ENCODE measurements around the gene KCNA2.

The KCNA2 gene

DNA sequence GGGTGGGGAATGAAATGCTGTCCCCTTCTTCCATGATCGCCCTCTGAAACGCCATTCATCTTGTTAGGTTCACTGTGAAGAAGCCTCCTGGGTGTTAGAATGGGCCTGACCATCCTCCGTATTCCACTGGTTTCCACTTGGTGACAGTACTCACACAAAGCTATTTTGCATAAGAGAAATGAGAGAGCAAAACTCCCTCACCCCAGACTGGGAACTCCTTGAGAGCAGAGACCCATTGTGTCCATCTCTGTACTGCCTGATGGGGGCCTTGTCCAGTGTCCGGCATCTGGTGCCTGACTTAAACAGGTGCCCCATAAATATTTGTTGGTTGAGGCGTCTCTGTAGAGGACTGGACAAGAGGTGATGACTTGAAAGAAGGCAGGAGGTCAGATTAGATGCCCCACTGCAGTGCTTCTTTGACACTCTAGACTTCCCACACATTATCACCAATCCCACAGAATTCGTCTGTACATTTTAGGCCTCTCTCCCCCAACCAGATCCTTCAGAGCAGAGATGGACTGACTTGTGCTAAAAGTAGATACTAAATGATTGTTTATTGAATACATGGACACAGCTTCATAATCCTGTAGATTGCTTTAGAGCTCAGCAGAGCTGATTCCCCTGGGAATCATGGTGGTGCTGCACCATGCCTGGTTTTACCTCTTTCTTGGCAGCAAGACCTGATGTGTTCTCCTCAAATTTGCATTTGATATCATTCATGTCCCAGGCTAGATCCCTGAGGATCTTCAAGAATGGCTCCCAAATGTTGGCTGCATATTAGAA, 22.4 kb upstream of the KCNA2 start:
- no peak for DNase-seq

DNA sequence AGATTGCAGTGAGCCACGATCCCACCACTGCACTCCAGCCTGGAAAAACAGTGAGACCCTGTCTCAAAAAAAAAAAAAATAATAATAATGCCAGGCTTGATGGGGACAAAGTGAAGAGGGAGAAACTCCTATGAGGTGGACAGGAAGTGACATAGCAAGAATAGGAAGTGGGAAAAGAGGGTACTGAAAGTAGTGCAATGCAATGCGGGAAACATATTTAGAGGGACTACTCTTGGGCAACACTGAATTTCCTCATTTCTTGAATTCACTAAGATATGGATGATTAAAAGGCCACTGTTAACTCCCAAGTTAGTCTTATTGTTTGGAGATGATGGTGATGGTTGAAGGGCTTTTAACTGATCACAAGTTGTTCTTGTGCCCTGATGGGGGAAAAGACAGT, 21.6 kb upstream of the KCNA2 start:
- DNase-seq = no peak

DNA sequence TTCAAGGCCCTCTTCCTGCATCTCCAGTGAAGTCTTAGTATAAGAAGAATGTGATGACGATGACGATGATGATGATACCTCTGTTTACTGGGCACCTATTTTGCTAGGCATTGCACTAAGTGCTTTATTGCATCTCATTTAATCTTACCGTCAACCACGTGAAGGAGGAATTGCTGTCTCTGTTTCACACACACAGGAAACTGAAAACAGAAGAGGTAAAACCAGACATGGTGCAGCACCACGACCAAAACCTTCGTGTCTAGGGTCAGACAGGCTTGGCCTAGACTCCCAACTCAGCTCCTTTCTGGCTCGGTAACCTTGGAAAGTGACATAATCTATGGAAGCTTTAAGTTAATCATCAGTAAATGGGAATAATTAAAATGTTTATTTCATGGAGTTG, 20.7 kb upstream of the KCNA2 start:
- DNase-seq = no peak

DNA sequence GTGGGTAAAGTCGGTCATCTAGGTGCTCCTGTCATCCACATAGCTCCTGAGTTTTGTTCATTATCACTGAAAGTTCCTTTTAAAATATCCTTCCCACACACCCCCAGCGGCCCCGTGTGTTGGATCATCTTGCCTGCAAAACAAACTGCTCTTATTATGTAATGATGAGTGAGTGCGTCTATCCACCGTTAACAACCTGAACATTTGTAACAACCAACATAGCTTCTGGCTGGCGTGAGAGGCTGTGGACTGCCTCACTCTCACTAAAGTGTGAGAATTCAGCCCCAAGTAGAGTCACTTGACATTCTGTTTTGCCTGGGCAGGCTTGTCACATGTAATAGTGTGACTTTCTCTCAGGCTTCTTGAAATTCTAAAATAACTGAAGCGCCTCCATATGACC, 14.5 kb upstream of the KCNA2 start:
- no peak for DNase-seq

DNA sequence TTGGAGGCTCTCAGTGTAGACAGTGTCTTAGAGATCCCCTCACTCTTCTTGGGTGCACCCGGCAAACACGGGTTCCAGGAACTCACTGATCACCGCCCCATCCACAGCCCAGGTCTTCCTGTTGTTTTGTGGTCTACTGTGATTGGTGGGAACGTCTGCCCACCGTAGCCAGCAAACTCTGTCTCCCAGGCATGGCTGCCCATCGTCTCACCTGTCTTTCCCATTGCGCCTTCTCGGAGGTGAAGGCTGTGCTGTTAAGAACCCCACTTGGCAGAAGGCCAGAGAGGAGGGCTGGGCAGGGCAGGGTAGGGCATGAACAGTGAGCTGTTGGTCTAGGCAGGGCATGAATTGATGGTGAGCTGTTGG, 14.1 kb upstream of the KCNA2 start:
- DNase-seq = peak in 1 of 6 experiments; percentile 56

DNA sequence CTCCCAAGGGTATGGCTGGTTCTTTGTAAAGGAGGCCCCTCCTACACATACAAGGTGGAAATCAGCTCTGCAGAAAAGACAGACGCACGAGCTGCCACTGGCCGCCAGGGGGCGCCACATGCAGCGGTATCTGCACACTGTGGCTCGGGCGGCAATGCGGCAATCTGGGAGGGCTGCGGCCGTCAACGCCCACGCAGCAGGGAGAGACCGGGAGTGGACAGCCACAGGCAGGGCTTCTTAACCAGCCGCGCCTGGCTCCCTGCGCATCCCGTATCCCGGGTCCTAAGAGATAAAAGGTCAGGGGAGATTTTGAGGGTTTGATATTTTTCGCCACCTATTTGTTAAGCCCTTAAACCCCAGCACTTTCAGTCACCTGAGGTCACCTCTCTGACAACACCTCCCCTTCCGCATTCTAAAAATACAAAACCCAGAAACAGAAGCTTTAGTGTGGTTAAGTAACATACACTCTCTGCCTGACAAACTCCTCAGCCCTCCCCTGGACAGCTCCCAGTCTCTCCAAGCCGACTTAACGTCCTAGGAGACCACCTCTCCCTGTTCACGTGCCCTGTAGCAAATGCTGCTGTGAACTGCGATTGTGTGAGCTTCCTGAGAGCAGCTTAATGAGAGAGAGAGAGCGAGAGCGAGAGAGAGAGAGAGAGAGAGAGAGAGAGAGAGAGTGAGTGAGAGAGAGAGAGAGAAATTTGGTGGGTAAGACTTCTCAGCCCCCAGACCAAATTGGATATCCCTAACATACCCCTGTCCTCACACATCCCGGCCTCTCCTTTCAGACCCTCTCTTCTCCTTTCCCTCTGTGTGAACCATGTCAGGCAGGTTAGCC, 13.5 kb upstream of the KCNA2 start:
- DNase-seq = peak; percentile 82 to 98 (median 86)

DNA sequence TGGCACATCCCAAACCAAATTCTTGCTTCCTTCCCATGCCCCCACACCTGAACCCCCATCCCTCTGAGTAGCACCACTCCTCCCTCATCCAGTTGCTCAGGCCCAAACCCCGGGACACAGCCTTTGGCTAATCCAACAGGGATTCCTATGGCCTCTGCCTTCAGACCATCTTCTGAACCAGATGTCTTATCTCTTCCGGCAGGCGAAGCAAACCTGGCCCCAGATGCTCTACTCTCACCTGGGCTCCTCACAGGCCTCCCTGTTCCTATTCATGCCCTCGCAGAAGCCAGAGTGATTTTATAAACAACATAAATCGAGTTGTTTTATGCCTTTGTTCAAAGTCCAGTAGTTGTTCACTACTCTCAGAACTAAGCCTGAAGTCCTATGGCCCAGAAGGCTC, 12.5 kb upstream of the KCNA2 start:
- no peak for DNase-seq

DNA sequence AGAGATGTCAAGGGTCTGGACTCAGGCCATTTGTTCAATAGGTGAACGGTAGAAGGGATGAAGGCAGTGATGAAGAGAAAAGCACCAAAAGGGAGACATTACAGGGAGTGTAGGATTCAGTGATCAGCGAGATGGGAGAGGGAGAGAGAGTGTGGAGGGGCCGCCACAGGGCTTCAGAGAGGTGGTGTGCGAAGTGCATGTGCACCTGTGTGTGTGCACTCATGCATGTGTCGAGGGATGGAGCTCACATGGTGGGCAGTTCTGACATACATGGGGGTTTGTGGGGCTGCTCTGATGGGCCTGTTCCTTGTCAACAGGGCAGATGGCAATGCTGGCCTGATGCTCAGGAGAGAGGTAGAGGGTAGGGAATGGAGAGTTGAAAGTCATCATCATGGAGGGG, 11.4 kb upstream of the KCNA2 start:
- no peak for DNase-seq

DNA sequence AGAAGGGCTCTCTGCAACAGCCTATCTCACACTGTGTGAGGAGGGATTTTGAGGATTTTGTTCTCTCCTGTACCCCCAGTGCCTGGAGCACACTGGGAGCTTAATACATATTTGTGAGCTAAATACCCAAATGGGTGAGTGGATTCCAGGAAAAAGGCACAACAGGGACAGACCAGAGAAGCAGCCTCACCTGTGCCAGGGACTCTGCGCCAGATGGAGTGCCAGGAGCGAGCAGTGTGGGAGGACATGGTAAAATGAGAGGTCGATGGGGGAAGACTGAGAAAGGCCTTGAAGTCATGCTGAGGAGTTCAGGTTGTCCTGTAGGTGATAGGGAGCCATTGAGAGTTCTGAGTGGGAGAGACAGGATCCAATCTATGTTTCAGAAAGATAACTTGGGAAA, 11.0 kb upstream of the KCNA2 start:
- DNase-seq = no peak

DNA sequence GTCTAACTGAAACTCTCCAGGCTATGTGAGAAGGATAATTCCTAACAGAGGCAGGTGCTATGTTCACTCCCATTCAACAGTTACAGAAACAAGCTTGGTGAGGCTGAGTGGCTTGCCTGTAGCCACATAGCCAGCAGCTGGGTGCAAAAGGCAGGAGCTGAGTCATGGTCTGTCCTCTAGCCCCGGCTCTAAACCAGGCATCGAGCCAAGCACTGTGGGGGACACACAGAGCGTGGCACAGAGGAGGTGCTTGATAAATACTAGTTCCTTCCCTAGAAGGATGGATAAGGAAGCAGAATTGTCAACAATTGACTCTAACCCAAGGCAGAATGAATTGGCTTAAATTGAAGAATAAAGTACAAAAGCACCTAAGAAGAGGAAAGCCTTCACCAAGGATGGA, 10.4 kb upstream of the KCNA2 start:
- no peak for DNase-seq

DNA sequence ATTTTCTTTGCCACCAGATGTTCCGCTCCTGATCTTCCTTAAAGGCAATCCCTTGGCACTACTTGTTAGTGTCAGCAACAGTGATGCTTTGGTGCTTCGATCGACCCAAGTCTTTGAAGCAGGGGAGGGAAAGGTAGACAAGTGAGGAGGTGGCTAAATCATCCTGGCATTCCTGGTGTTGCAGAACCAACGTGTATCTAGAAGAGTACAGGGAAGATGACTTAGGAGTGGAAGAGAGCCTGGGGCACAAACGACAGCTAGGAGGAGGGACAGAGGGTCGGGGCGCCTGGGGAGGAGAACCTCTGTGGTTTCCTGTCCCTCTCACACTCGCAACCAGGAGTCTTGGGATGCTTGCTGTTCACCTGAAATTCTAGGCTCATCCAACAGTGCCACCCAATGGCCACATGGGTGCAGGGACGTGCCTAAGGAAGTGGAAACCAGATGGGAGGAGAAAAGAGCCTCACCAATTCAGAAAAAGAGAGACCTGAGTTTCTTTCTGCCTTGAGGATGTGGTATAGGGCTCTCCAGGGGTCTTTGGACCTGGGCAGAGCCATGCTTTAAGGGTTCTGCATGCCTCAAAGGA, 9.5 kb upstream of the KCNA2 start:
- peak in 5 of 6 experiments; percentile 15 to 54 (median 39) for DNase-seq

DNA sequence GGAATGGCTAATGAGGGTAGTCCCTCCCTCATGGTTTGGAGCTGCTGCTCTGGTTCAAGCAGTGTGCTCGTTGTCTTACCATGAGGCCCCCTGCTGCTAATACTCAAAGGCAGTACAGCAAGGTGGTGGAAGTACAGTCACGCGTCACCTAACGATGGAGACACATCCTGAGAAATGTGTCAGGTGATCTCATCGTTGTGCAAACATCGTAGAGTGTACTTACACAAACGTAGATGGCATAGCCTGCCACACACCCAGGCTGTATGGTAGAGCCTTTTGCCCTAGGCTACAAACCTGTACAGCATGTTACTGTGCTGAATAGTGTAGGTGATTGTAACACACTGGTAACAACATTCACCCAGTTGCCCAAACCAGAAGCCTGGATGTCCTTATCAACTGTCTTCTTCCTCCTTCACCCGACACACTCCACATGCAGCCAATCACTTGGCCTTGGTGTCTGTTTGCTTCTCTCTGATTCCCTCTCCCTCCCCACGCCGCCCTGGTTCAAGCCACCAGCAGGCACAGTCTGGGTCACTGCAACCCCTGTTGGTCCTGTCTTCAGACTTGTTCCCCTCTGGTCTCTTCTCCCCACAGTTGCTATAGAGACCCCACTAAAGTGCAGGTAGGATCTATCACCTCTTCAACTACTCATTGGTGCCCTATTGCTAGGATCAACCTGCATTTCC, 6.0 kb upstream of the KCNA2 start:
- DNase-seq = no peak

DNA sequence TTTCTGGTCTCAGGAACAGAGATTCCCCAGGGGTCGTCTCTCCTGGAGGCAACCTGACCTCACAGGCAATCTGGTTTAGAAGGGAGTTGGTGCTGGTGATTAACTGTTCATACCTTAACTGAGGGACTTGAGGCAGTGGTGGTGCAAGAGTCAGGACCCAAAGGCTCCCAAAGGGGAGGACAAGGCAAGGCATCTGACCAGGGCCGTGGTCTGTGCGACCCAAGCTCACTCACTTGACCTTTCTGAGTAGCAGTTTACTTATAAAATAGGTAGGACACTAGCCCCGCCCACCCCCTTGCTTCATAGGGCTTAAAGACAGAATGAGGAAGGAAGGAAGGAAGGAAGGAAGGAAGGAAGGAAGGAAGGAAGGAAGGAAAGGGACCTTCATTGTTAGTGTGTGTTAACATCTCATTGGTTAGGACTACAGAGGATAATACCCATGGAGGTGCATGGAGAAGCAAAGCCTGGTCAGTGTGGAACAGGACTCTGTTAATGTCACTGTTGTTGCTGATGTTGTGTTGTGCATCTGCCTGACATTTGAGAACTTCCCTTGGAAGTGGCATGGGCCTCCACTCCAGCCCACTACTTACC, 4.6 kb upstream of the KCNA2 start:
- DNase-seq = no peak

DNA sequence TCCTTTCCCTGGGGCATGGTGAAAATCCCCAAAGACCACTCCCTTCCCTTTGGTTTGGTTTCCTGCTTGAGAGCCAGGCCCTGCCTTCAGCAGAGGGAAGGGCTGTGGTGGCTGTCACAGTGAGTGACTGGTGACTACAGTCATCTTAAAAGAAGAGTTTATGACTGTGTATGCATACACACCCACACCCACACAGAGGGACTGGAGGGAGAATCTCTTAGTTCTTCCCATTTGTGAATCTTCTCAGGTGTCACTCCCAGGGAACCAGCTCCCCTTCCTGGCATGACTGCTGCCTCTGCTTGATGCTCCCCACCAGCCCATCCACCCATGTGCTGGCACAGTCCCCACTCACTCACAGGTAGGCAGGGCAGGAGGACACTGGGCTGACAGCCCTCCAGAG, 3.9 kb upstream of the KCNA2 start:
- no peak for DNase-seq

DNA sequence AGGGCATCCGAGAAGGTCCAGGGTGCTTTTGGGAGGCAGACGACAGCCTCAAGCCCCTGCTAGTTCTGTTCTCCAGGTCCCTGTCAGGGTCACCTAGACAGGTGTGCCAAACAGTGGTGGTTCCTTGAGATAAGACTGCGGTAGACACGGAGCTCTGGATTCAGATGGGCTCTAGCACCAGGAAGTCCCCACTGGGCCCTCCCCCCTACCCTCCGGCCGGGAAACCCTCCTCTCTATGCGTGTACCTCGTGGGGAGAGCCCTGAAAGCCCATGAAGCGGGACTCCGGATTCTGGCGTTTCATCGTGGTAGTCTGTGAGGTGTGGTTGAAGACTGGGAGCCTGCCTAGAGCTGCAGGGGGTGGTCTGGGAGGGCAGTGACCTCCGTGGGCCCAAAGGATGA, 2.1 kb upstream of the KCNA2 start:
- no peak for DNase-seq

DNA sequence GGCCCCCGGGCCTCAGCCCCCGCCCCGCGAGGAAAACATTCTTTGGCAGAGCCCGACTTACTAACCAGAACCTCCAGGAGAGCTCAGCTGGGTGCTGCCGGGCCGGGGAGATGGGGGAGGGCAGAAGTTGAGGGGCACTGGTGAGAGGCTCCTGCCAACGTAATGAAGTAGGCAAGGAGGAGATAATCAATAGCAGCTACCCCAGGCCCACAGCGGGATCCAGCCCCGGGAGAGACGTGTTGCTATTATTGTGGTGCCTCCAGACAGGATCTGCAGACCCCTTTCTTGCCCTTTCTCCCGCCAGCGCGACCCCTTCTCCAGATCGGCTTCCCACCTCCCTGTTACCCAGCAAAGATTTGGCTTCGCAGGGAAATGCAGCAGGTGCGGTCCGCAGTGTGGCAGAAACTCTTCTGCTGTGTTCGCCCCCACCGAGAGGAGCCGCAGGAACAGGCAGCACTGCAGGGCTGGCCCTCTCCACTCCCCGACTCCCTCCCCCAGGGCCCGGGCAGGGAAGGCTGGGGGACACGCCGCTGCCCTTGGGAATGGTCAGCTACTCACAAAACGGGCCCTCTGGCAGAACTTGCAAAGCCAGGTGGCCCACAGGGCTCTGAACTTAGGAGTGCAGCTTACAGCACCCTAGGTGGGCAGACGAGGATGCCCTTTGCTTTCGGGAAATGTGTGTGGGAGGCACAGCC, 1.5 kb upstream of the KCNA2 start:
- peak in 3 of 6 experiments; percentile 8 to 37 (median 17) for DNase-seq

DNA sequence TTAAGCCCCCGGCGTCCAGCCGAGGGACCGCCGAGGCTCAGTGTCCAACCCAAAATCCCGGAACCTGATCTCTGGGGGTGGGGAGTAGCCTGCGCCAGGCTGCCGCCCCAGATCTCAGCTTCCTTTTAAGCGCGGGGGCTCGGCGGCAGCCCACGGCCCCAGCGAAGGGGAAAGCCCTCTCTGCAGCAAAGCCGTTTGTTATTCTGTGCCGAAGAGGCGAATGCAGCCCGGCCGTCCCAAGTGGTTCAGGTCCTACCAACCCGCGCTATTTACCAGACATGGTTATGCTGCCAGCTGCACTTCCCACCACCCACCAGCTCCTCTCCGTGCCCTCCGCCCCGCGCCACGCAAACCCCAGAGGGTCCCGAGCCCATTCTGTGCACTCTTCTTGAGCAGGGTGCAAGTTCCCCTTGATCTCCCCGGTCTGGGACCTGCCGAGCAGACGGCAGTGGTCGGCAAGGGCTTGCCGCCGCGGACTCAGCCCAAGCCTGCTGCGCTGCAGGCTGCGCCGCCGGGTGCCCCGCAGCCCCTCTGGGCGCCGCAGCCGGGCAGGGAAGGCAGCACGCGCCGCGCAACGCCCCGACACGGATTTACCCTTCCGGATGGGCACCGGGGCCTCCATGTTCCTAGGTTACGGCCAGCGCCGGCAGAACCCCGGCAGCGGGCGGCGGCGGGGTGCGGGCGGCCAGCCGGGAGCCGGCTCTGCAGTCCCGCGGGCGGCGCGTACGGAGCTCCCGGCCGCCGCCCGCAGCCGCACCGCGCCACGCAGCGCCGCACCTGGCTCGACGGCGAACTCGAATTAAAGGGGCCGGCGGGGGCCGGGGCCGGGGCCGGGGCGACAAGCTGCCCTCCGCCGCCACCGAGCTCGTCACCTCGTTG, 738 bp upstream of the KCNA2 start:
- peak in 3 of 6 experiments; percentile 35 to 47 (median 35) for DNase-seq

DNA sequence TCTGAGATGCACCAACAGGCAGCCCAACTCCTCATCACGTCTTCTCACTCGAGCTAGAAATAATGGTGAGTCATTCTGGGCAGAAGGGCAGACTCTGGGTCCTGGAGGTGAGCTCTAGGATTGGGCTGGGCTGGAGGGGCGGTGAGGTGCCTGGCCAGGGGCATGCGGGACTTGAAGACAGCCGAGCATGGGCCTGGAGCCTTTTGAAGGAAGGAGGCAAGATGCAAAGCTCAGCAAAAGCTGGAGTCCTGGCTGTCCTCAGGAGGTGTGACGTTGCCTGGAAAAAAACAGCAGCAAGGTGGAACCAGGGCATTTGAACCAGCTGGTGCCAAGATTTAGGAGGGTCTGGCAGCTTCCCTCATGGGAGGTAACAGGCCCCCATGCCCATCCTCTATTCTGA, 712 bp downstream of the KCNA2 start:
- no peak for DNase-seq

DNA sequence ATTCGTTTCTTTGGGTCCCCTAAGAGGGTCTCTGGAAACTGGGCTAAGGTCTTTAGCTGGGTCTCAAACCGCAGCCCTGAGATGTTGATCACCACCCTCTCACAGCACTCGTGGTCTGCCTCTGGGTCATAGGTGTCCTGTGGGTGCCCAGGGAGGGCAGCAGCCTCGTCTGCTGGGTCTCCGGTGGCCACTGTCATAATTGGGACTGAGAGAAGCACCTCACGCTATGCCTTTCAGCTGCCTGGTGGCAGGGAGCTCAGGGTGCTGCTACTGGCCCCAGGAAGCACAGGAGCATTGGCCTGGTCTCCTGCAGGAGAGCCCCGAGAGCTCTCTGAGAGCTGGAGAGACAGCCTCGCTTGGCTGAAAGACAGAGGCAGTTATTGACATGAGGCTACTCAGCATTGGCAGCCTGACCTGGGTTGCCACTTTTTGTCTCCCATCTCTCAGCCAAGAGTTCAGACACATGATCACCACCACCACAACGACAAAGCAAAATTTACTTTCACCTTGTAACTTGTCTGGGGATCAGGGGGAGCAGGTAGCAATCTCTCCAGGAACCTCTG, 1.5 kb downstream of the KCNA2 start:
- no peak for DNase-seq

DNA sequence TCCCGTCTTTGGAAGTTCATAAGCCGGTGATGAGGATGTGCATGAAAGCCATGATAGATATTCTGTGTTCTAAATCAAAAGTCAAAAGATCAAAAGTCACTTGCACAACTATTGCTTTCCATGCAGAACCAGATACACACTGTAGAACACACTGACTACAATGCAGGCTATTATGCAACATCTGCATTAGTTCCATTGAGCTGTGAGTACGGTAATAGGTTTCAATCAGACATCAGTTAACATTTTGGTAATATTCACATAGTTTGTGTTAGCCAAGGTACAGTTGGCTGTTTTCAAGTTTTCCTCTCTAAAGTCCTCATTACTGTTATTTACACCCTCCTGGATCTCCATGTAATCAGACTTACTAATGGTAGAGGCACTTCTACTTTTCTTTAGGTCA, 3.1 kb downstream of the KCNA2 start:
- DNase-seq = no peak

DNA sequence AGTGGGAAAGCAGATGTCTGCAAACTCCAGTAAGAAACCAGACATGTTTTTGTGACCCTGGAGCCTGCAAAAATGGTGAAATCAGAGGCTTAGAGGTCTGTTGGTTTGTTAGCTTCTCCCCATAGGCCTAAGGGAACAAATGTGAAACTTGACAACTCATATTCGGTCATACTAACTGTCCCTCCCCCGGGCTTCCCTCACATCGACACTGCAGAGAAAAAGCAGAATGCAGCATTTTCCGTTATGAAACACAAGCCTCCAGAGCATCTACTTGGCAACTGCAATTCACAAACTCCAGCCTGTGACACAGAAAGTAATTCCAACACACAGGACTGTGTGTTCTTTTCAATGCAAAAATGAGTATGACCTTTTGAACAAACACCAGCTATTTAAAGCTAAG, 3.7 kb downstream of the KCNA2 start:
- DNase-seq = no peak

Data from stimulated activated naive CD4-positive, alpha-beta T cell (primary cell).